SK-N-SH treated with all-trans-retinoic acid at 6 μM for 48 hours (cell line): ENCODE data around the gene TMEM132A.

Experiments used
- PATZ1 ChIP-seq: fragments of 250-450 bp; sonication (Bioruptor Pico); IDR thresholded peaks from 2 replicates; pipeline ENCODE4 v1.8.0; 2020; ENCODE audit warnings: mild to moderate bottlenecking, moderate library complexity, borderline replicate concordance
- RARB ChIP-seq: fragments of 250-450 bp; sonication (Bioruptor Pico); IDR thresholded peaks from 2 replicates; pipeline ENCODE4 v1.8.0; 2021; ENCODE audit warnings: mild to moderate bottlenecking, moderate library complexity

GRCh38 chr11:60919956-60920355, 4.3 kb upstream of the TMEM132A start:
- TF ChIP-seq PATZ1 (CRISPR knock-in tag): no peak
- no peak for TF ChIP-seq RARB (CRISPR knock-in tag)
